Measurements from ENCODE around the gene CHMP4A.

The CHMP4A gene

GRCh38 chr14:24179961-24180796 is 33.1 kb downstream of the CHMP4A start:
- in situ Hi-C loops (cut with MboI; ENCODE audit: low sequenced_read_pairs) = no loop called here

- in situ Hi-C loops (cut with MboI; ENCODE audit: low sequenced_read_pairs) = no loop called here
Observed at GRCh38 chr14:24179294-24179960, 33.9 kb downstream of the CHMP4A start.

- in situ Hi-C loops (cut with MboI; ENCODE audit: low sequenced_read_pairs) = no loop called here
Observed at GRCh38 chr14:24178399-24179178, 34.7 kb downstream of the CHMP4A start.

DNA sequence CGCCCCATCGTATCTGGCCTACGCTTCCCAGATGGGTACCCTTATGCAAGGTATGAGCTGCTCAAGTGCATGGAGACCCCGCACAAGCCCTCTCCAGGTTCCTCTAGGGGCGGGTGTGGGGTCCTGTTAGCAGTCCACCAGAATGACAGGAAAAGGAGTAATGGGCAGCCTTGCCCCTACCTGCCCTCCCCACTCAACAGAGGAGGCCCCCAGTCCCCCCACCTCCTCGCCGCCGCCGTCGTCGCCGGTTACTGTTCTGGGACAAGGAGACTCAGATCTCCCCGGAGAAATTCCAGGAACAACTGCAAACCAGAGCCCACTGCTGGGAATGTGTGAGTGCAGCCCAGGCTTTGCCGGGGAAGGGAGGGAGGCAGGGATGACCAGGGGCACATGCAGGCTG is 35.4 kb downstream of the CHMP4A start:
- in situ Hi-C loops (cut with MboI; ENCODE audit: low sequenced_read_pairs) = no loop called here

- in situ Hi-C loops (cut with MboI; ENCODE audit: low sequenced_read_pairs) = no loop called here
Observed at GRCh38 chr14:24177041-24177825, 36.1 kb downstream of the CHMP4A start.

DNA sequence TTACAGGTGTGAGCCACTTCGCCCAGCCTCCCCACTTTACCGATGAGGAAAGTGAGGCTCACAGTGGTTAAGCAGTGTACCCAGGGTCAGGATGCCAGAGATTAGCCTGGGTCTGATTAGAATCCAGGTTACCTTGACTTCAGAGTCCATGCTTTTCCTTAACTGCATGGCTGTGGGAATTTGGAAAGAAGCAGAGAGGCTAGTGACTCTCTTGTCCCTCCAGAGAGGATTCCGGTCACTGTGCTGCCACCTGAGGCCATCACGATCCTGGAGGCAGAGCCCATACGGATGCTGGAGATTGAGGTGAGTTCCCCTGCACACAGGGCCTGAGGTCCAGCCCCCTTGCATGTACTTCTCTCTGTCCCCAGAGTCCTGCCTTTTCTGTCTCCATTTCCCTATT is 36.7 kb downstream of the CHMP4A start:
- in situ Hi-C loops (cut with MboI; ENCODE audit: low sequenced_read_pairs) = no loop called here

- in situ Hi-C loops (cut with MboI; ENCODE audit: low sequenced_read_pairs) = no loop called here
Observed at GRCh38 chr14:24172871-24173281, 40.4 kb downstream of the CHMP4A start.

- in situ Hi-C loops (cut with MboI; ENCODE audit: low sequenced_read_pairs) = no loop called here
Observed at GRCh38 chr14:24172261-24172860, 40.9 kb downstream of the CHMP4A start.

GRCh38 chr14:24171422-24172260 is 41.6 kb downstream of the CHMP4A start, which contains the start of gene REC8:
REC8 (plus strand) TSS chr14:24172080; CDS start chr14:24172553, 473 bp downstream.
- in situ Hi-C loops (cut with MboI; ENCODE audit: low sequenced_read_pairs) = no loop called here

GRCh38 chr14:24167469-24168114 is 45.7 kb downstream of the CHMP4A start:
- in situ Hi-C loops (cut with MboI; ENCODE audit: low sequenced_read_pairs) = no loop called here

DNA sequence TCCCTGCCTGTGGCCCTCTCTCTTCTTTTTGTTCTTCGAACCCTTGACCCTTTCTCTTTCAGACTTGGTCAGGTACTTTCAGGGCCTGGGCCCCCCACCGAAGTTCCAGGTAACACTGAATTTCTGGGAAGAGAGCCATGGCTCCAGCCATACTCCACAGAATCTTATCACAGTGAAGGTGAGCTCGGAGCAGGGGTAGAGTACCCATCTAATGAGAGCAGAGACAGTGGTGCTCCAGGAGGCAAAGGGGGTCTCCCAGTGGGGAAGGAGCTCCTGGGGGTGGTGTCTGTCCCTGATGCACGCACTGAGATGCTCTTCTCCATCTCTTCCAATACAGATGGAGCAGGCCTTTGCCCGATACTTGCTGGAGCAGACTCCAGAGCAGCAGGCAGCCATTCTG is 47.5 kb downstream of the CHMP4A start:
- in situ Hi-C loops (cut with MboI; ENCODE audit: low sequenced_read_pairs) = no loop called here

DNA sequence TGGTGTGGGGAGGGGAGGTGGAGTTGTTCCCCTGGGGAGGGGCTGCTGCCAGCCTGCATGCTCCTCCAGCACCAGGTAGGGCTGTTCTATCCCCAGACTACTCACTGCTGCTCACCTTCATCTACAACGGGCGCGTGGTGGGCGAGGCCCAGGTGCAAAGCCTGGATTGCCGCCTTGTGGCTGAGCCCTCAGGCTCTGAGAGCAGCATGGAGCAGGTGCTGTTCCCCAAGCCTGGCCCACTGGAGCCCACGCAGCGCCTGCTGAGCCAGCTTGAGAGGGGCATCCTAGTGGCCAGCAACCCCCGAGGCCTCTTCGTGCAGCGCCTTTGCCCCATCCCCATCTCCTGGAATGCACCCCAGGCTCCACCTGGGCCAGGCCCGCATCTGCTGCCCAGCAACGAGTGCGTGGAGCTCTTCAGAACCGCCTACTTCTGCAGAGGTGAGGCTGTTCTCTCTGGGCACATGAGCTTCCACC is 48.7 kb downstream of the CHMP4A start:
- in situ Hi-C loops (cut with MboI; ENCODE audit: low sequenced_read_pairs) = no loop called here

GRCh38 chr14:24162093-24162492 is 51.2 kb downstream of the CHMP4A start:
- in situ Hi-C loops (cut with MboI; ENCODE audit: low sequenced_read_pairs) = no loop called here

GRCh38 chr14:24160850-24161804 is 52.2 kb downstream of the CHMP4A start, which contains the start of gene IRF9:
IRF9 (plus strand) TSS chr14:24161265; CDS start chr14:24162145, 880 bp downstream.
- in situ Hi-C loops (cut with MboI; ENCODE audit: low sequenced_read_pairs) = no loop called here

DNA sequence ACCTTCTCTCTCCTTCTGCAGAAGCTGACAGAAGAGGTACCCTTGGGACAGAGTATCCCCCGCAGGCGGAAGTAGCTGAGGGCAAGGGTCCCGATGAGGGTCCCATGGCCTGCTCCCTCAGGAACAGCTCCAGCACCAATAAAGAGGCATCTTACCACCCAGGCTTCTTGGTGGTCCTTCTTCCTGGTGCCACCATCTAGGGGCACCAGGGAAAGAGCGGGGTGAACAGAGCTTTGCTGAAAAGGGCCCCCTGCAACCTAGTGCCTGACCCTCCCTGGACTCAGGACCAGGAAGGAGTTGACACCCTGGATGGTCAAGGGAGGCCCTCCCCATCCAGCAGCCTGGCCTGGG is 52.8 kb downstream of the CHMP4A start:
- in situ Hi-C loops (cut with MboI; ENCODE audit: low sequenced_read_pairs) = no loop called here

DNA sequence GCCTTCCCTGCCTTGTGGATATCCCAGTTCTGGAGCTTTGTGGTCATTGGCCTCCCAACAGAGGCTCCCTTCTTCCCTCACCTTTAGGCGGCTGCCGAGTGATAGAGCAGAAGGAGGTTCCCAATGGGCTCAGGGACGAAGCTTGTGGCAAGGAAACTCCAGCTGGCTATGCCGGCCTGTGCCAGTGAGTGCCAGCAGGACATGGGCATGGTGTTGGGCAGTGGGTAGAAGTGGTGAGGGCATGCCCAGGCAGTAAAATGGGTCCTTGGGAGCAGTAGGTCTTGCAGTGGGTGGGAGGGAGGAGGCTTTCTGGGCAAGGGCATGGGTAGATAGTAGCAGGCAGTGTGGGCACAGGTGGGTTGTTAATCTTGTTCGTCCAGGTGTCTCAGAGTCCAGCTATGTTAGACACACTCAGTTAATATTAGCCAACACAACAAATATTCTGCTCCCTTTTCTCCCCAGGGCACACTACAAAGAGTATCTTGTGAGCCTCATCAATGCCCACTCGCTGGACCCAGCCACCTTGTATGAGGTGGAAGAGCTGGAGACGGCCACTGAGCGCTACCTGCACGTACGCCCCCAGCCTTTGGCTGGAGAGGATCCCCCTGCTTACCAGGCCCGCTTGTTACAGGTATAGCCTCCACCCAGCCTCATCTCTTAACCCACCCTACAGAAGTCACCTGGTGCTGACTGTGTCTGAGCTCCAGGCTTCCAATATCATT is 53.4 kb downstream of the CHMP4A start:
- in situ Hi-C loops (cut with MboI; ENCODE audit: low sequenced_read_pairs) = no loop called here

All from hTERT RPE-1 (cell line).